Keratinocyte (primary cell): ENCODE measurements around the gene CHM. TPM values are rescaled to one million over a fixed set of nuclear protein-coding genes. Genes with fewer than 3 reads are reported as not detected.

Experiments
- DNase-seq: peaks from one replicate; pipeline ENCODE4 v3.0.0-alpha.2; 2011; ENCODE audit warnings: low read depth, missing footprints, low spot score
- FAIRE-seq: peaks from 2 replicates; lab custom pipeline; 2011; peaks lifted over from hg19 to GRCh38; lab: Jason Lieb, UNC
- H2AFZ ChIP-seq: 2 replicates; pipeline ENCODE4 v1.6.0; 2012; ENCODE audit warnings: low read length, control low read depth, inconsistent platforms; ENCODE audit not compliant: control insufficient read depth
- H3K27ac ChIP-seq: 2 replicates; pipeline ENCODE4 v1.5.1; 2011; ENCODE audit warnings: low read length; ENCODE audit not compliant: control insufficient read depth, insufficient read depth
- H3K27me3 ChIP-seq: 3 replicates; pipeline ENCODE4 v1.6.0; 2011; ENCODE audit warnings: low read length; ENCODE audit not compliant: control insufficient read depth, insufficient read depth; ENCODE audit errors: extremely low read depth
- H3K36me3 ChIP-seq, 2 experiments: 2 replicates in 1 of 2; 3 replicates in 1 of 2; pipeline ENCODE4 v1.5.1; 2011; ENCODE audit warnings: low read length in 2 of 2, mild to moderate bottlenecking in 1 of 2; ENCODE audit not compliant: control insufficient read depth in 2 of 2, insufficient read depth in 2 of 2; ENCODE audit errors: extremely low read depth in 1 of 2
- H3K4me1 ChIP-seq: 3 replicates; pipeline ENCODE4 v1.5.1; 2011; ENCODE audit warnings: low read length; ENCODE audit not compliant: control insufficient read depth, insufficient read depth; ENCODE audit errors: extremely low read depth
- H3K4me2 ChIP-seq: 3 replicates; pipeline ENCODE4 v1.6.0; 2011; ENCODE audit warnings: low read depth, low read length; ENCODE audit not compliant: control insufficient read depth, insufficient read depth; ENCODE audit errors: extremely low read depth
- H3K4me3 ChIP-seq, 3 experiments: fragments of 200-600 bp in 1 of 3; sonication (generic) in 1 of 3; 2 replicates in 2 of 3; 3 replicates in 1 of 3; pipeline ENCODE4 v1.5.1; 2011 to 2016; ENCODE audit warnings: low read length in 3 of 3, mild to moderate bottlenecking in 3 of 3, control low read depth in 2 of 3, inconsistent platforms in 1 of 3, low read depth in 1 of 3, mixed read lengths in 1 of 3, mixed run types in 1 of 3, moderate library complexity in 1 of 3; ENCODE audit not compliant: control insufficient read depth in 2 of 3, insufficient read depth in 2 of 3; ENCODE audit errors: extremely low read depth in 1 of 3
- H3K79me2 ChIP-seq: 2 replicates; pipeline ENCODE4 v1.6.0; 2012; ENCODE audit warnings: low read length; ENCODE audit not compliant: control insufficient read depth, insufficient read depth
- H3K9ac ChIP-seq: 3 replicates; pipeline ENCODE4 v1.6.0; 2011; ENCODE audit warnings: low read length; ENCODE audit not compliant: control insufficient read depth, insufficient read depth; ENCODE audit errors: extremely low read depth
- H3K9me1 ChIP-seq: 3 replicates; pipeline ENCODE4 v1.6.0; 2011; ENCODE audit warnings: low read length; ENCODE audit not compliant: control insufficient read depth, insufficient read depth; ENCODE audit errors: extremely low read depth
- H3K9me3 ChIP-seq: 2 replicates; pipeline ENCODE4 v1.5.1; 2012; ENCODE audit warnings: low read depth, low read length; ENCODE audit not compliant: control insufficient read depth
- H4K20me1 ChIP-seq: 3 replicates; pipeline ENCODE4 v1.6.0; 2011; ENCODE audit warnings: low read length; ENCODE audit not compliant: control insufficient read depth, insufficient read depth; ENCODE audit errors: extremely low read depth
- CTCF ChIP-seq, 3 experiments: IDR thresholded peaks in 1 of 3; conservative IDR thresholded peaks in 1 of 3; optimal IDR thresholded peaks in 1 of 3; 2 replicates in 2 of 3; 3 replicates in 1 of 3; pipeline versions ENCODE3 to v1.5.1; 2011; ENCODE audit warnings: low read length in 3 of 3, mild to moderate bottlenecking in 3 of 3, moderate library complexity in 2 of 3, control low read depth in 1 of 3, inconsistent platforms in 1 of 3; ENCODE audit not compliant: insufficient read depth in 2 of 3; ENCODE audit errors: extremely low read depth in 1 of 3
- EZH2 ChIP-seq: IDR thresholded peaks from one replicate; pipeline ENCODE4 v1.6.1; 2012; ENCODE audit warnings: inconsistent platforms, mild to moderate bottlenecking, low read length, moderate library complexity
- dilution Hi-C: fragments of 300-500 bp; cut with MboI; formaldehyde crosslinking; loops from one replicate; pipeline ENCODE4 v1.7.0; 2020; ENCODE audit warnings: low sequenced_read_pairs; ENCODE audit not compliant: extremely low pct_ligation_motif_present
- polyA plus RNA-seq, 5 experiments: library from polyadenylated mRNA; depleted of rRNA in 3 of 5; stranded (reverse) in 3 of 5; stranded (forward) in 1 of 5; unstranded in 1 of 5; fragments of >200 nt; gene quantifications; 1 replicate in 1 of 5; 2 replicates in 3 of 5; 3 replicates in 1 of 5; pipeline versions ENCODE4 v1.2.1 to v1.2.3, GENCODE V29; 2011 to 2012; ENCODE audit warnings: missing spikeins in 2 of 5, low read depth in 1 of 5, low replicate concordance in 1 of 5

The CHM gene
- polyA plus RNA-seq, 1 donor (not counting 4 experiments of a cell fraction or from before 2014, with no cell fraction given) = 20.4 TPM

GRCh38 chrX:85914431-85914830, 132.9 kb downstream of the CHM start:
- Histone ChIP-seq H3K9ac (no peak overlapping the region), H3K4me3 (no peak overlapping the region), H3K27ac (no peak overlapping the region), H4K20me1 (no peaks in the 10 kb centered on the region), H2AFZ (no peak overlapping the region), H3K36me3 (no peaks in the 10 kb centered on the region), H3K4me2 (no peak overlapping the region), H3K9me3 (no peaks in the 10 kb centered on the region), H3K4me1 (no peaks in the 10 kb centered on the region), H3K27me3 (no peaks in the 10 kb centered on the region), H3K9me1 (no peaks in the 10 kb centered on the region), H3K79me2 (no peaks in the 10 kb centered on the region)
- no peak for DNase-seq
- FAIRE-seq = no peak
- dilution Hi-C loops = no loop called here
- TF ChIP-seq CTCF (optimal IDR thresholded peaks at IDR 0.05 in 1 of 3, IDR thresholded peaks at IDR 0.05 in 1 of 3, conservative IDR thresholded peaks at IDR 0.05 in 1 of 3; ENCODE audit: extremely low read depth in 1 of 3, insufficient read depth in 2 of 3, low read length in 3 of 3) (no peak), EZH2 (no peak)

- H3K4me3 ChIP-seq = no peak overlapping the region
- no peaks in the 10 kb centered on the region for H3K36me3 ChIP-seq
- H3K27ac ChIP-seq = no peak overlapping the region
- no peak for TF ChIP-seq CTCF (optimal IDR thresholded peaks at IDR 0.05 in 1 of 3, IDR thresholded peaks at IDR 0.05 in 1 of 3, conservative IDR thresholded peaks at IDR 0.05 in 1 of 3; ENCODE audit: extremely low read depth in 1 of 3, insufficient read depth in 2 of 3, low read length in 3 of 3)
- no peak for TF ChIP-seq EZH2
- no peaks in the 10 kb centered on the region for H3K79me2 ChIP-seq
- no peaks in the 10 kb centered on the region for H3K9me3 ChIP-seq
- no peaks in the 10 kb centered on the region for H3K27me3 ChIP-seq
- H3K4me2 ChIP-seq = no peak overlapping the region
- dilution Hi-C loops = no loop called here
- no peaks in the 10 kb centered on the region for H3K9me1 ChIP-seq
- no peak overlapping the region for H3K9ac ChIP-seq
- H3K4me1 ChIP-seq = no peaks in the 10 kb centered on the region
- DNase-seq (no peak), FAIRE-seq (no peak)
- H2AFZ ChIP-seq = no peak overlapping the region
- H4K20me1 ChIP-seq = no peaks in the 10 kb centered on the region
These were observed 140.0 kb downstream of the CHM start for GRCh38 chrX:85907316-85907715.
